Heart left ventricle (tissue), 16 donors: Measurements from ENCODE around the gene ZNF334. TPM values are rescaled to one million over a fixed set of nuclear protein-coding genes. Genes with fewer than 3 reads are reported as not detected.

ENCODE experiments used
- ATAC-seq, 4 donors: fragments of 200-7000 bp; cut with Tn5 transposase; one replicate each; pipeline ENCODE4 v1.9.1; 2020 to 2022; ENCODE audit warnings: moderate library complexity in 4 of 4, mild to moderate bottlenecking in 3 of 4, moderate number of reproducible peaks in 1 of 4
- DNase-seq, 5 donors: peaks; one replicate each; pipeline ENCODE4 v3.0.0-alpha.2; 2020
- H3K27ac ChIP-seq, 12 donors: fragments of 200-600 bp; sonication (generic) in 4 of 12; one replicate each; pipeline versions ENCODE4 v1.5.0 to v1.8.0; 2016 to 2022; ENCODE audit warnings: mild to moderate bottlenecking in 2 of 12
- H3K27me3 ChIP-seq, 9 donors: fragments of 200-600 bp; sonication (generic) in 2 of 9; one replicate each; pipeline versions ENCODE4 v1.5.1 to v1.8.0; 2016 to 2022; ENCODE audit warnings: mild to moderate bottlenecking in 3 of 9
- H3K36me3 ChIP-seq, 9 donors: fragments of 200-600 bp; sonication (generic) in 2 of 9; one replicate each; pipeline versions ENCODE4 v1.5.0 to v1.8.0; 2018 to 2022; ENCODE audit warnings: mild to moderate bottlenecking in 2 of 9
- H3K4me1 ChIP-seq, 12 donors: fragments of 200-600 bp; sonication (generic) in 4 of 12; one replicate each; pipeline versions ENCODE4 v1.5.0 to v1.8.0; 2016 to 2022; ENCODE audit warnings: mild to moderate bottlenecking in 3 of 12
- H3K4me3 ChIP-seq, 12 donors: fragments of 200-600 bp; sonication (generic) in 4 of 12; one replicate each; pipeline versions ENCODE4 v1.5.0 to v1.8.0; 2017 to 2022; ENCODE audit warnings: mild to moderate bottlenecking in 9 of 12, moderate library complexity in 4 of 12
- H3K9me3 ChIP-seq, 12 donors: fragments of 200-600 bp; sonication (generic) in 4 of 12; one replicate each; pipeline versions ENCODE4 v1.5.0 to v1.8.0; 2016 to 2022; ENCODE audit warnings: mild to moderate bottlenecking in 1 of 12
- POLR2A ChIP-seq, 2 donors: fragments of 450-650 bp; IDR thresholded peaks; one replicate each; pipeline ENCODE4 v1.6.1; 2017; ENCODE audit warnings: antibody characterized with exemption in 2 of 2, mild to moderate bottlenecking in 2 of 2, moderate library complexity in 2 of 2
- WGBS, 4 donors: extraction: QIAGEN DNeasy Blood & Tissue Kit in 2 of 4; methylation state at CpG; one replicate each; pipeline versions ENCODE4 v1.1.5 to v1.1.7; 2013 to 2018; 5-methylcytosine and 5-hydroxymethylcytosine counted together
- intact Hi-C, 10 donors: fragments of 100-400 bp; cut with DNase I; formaldehyde crosslinking; loops; one replicate each; pipeline versions ENCODE4 v1.11.1 to v1.14.2; 2022
- polyA plus RNA-seq, 2 donors: library from polyadenylated mRNA; stranded (reverse); fragments of 200-250 nt; gene quantifications; one replicate each; pipeline ENCODE4 v1.2.3, GENCODE V29; 2013
- total RNA-seq, 9 donors: library from RNA; depleted of rRNA in 2 of 9; stranded (reverse); fragments of >200 nt in 2 of 9; fragmentation: NEBNext Ultra II Directional in 3 of 9; extraction: Animal tissue kit (Norgen Biotek cat#: 25700) in 3 of 9; gene quantifications; one replicate each; pipeline versions ENCODE4 v1.1.0 to v1.2.4, GENCODE V29; 2016 to 2023
- TF ChIP-seq, protein P1 (sequence below), 12 donors: fragments of 200-600 bp; sonication (generic) in 4 of 12; IDR thresholded peaks; one replicate each; pipeline versions ENCODE4 v1.5.0 to v1.8.0; 2018 to 2022; ENCODE audit warnings: antibody characterized with exemption in 12 of 12, mild to moderate bottlenecking in 5 of 12
- donor health status: ischemic (EF 13 %, LVEDD 7.1; RV severe dilation, severe dysfunction).
- donor health status: healthy with polysubstance abuse.
- donor health status: DM: no; HTN: yes; CAD: no.
- donor health status: DM: no; HTN: no; CAD: no.
- donor health status: ischemic (EF 25% LVEDD 6.9; RV normal size, moderate dysfunction).
- donor health status: ischemic (EF 25% LVEDD 5.7; RV mildly dilated, moderate dysfunction).
- donor health status: healthy.
- donor health status: DM: yes; HTN: yes; CAD: no.
- donor health status: ischemic (EF 35%, LVEDD 5.7; RV mildly dilated, moderate dysfunction).
- donor health status: nonischemic (EF 11% LVEDD 7.7; RV severe dilation, severe dysfunction).
- donor health status: DM: yes; HTN: yes; CAD: no.
- donor health status: PGD.
- donor health status: ischemic (EF 29% LVEDD 5.4; RV normal size, mild dysfunction).
- donor health status: nonischemic (EF 23%, LVEDD 6.1; RV moderate dilation, normal function).

ZNF334 gene
- total and polyA plus RNA-seq, 11 donors, result 0.31 to 2.5 (median 1.0) TPM

GRCh38 chr20:46552460-46553420 lies 39.4 kb upstream of the ZNF334 start:
- Histone ChIP-seq H3K9me3 (no peaks in the 10 kb centered on the region), H3K4me3 (no peak overlapping the region), H3K36me3 (no peaks in the 10 kb centered on the region), H3K27me3 (peaks cover 0 to 2% (median 0%) of the 10 kb centered on the region in 9 donors), H3K4me1 (peaks cover 0 to 19% (median 0%) of the 10 kb centered on the region in 12 donors), H3K27ac (no peak overlapping the region)
- no peak for TF ChIP-seq POLR2A (IDR thresholded peaks at IDR 0.05)
- TF ChIP-seq, protein P1, sequence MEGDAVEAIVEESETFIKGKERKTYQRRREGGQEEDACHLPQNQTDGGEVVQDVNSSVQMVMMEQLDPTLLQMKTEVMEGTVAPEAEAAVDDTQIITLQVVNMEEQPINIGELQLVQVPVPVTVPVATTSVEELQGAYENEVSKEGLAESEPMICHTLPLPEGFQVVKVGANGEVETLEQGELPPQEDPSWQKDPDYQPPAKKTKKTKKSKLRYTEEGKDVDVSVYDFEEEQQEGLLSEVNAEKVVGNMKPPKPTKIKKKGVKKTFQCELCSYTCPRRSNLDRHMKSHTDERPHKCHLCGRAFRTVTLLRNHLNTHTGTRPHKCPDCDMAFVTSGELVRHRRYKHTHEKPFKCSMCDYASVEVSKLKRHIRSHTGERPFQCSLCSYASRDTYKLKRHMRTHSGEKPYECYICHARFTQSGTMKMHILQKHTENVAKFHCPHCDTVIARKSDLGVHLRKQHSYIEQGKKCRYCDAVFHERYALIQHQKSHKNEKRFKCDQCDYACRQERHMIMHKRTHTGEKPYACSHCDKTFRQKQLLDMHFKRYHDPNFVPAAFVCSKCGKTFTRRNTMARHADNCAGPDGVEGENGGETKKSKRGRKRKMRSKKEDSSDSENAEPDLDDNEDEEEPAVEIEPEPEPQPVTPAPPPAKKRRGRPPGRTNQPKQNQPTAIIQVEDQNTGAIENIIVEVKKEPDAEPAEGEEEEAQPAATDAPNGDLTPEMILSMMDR (IDR thresholded peaks at IDR 0.05), result no peak
- ATAC-seq, result no peak
- DNase-seq, result no peak
- intact Hi-C loops, result no loop called here
- WGBS, 4 donors, result 64 to 69% (median 66%) methylated on average over 4 of the region's 4 CpGs

DNA sequence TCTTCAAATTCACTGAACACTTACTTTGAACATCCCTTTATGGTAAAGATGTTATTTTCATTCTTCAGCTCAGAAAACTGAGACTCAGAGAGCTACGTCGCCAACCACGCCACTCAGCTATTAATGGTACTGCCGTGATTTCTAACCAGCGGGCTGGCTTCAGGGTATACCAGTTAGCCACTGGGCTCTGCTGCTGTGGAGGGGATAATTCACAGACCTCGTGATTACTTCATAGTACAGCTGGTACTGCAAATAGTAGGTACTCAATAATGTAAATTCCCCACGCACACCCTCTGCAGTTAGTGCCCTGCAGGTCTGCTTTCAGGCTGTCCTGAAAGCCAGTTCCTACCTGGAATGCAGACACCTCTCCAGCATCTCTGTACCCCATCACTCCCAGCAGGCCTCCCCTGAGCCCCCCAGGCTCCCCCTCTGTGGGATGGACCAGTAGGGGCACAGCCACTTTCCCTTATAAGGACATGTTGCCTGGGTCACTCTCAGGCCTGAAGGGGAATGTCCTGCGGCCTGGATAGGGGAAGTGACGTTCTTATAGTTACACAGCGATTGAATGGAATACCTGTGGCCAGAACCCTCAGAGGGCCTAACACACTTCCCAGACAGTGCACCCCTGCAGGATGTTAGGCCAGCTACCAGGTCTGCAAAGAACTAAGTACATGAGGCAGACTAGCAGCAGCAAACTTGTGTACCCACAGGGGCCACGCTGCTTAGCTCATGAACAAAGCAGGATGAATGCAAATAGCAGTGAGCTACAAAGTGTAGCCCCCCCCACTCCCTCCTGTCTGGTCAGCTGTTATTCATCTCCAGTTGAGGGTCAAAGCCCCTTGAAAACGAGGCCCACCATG lies 38.4 kb upstream of the ZNF334 start:
- no peak overlapping the region for H3K4me3 ChIP-seq
- WGBS, 4 donors, result 76 to 81% (median 78%) methylated on average over 10 to 12 of the region's 12 CpGs
- H3K36me3 ChIP-seq, result no peaks in the 10 kb centered on the region
- TF ChIP-seq POLR2A (IDR thresholded peaks at IDR 0.05), result no peak
- TF ChIP-seq, protein P1 (IDR thresholded peaks at IDR 0.05), result no peak
- DNase-seq, result no peak
- H3K9me3 ChIP-seq, result no peaks in the 10 kb centered on the region
- H3K27me3 ChIP-seq, result peaks cover 0 to 2% (median 0%) of the 10 kb centered on the region in 9 donors
- no peak for ATAC-seq
- H3K4me1 ChIP-seq, result peaks cover 0 to 19% (median 0%) of the 10 kb centered on the region in 12 donors
- no peak overlapping the region for H3K27ac ChIP-seq
- intact Hi-C loops, result no loop called here

- TF ChIP-seq POLR2A (IDR thresholded peaks at IDR 0.05), result no peak
- TF ChIP-seq, protein P1 (IDR thresholded peaks at IDR 0.05), result no peak
- 69 to 77% (median 73%) methylated on average over 9 of the region's 9 CpGs for WGBS, 4 donors
- Histone ChIP-seq H3K9me3 (no peaks in the 10 kb centered on the region), H3K4me3 (no peak within 1 kb of the TSS), H3K4me1 (peaks cover 0 to 24% (median 0%) of the 10 kb centered on the region in 12 donors), H3K27me3 (peaks cover 0 to 7% (median 0%) of the 10 kb centered on the region in 9 donors), H3K36me3 (no peaks in the 10 kb centered on the region), H3K27ac (no peak within 1 kb of the TSS)
- no peak for DNase-seq
- intact Hi-C loops, result no loop called here
- ATAC-seq, result no peak
These were observed 37.1 kb upstream of the ZNF334 start, which contains the start of gene OCSTAMP for GRCh38 chr20:46550461-46550860. OCSTAMP (minus strand) TSS chr20:46550654; CDS start chr20:46550560, 94 bp downstream.
